HG03135 (cell line): Measurements from ENCODE around the gene CCDC85C.

ENCODE experiments used
- ATAC-seq: cut with Tn5 transposase; IDR thresholded peaks from one replicate; pipeline ENCODE4 v1.9.1; 2021; ENCODE audit warnings: mild to moderate bottlenecking, moderate library complexity; ENCODE audit not compliant: unreplicated experiment

Gene CCDC85C

DNA sequence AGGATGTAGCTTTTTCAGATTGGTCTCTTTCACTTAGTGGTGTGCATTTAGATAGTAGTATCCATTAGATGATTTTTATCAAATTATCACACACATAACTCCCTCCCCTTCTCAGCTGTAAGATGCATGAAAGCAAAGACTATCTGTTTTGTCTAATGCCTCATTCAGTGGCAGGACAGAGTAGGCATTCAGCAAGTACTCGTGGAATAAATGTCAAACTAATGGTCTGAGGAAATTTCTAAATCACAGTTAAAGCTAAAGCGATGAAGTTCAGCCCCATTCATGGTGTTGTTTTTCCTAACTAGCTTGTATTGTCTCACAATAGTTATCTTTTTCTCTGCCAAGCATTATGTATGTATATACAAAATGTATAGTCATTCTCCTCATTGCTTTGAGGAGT is 106.7 kb downstream of the CCDC85C start:
- ATAC-seq = no peak

- ATAC-seq = no peak
These were observed 119.9 kb downstream of the CCDC85C start for GRCh38 chr14:99484106-99484505.

DNA sequence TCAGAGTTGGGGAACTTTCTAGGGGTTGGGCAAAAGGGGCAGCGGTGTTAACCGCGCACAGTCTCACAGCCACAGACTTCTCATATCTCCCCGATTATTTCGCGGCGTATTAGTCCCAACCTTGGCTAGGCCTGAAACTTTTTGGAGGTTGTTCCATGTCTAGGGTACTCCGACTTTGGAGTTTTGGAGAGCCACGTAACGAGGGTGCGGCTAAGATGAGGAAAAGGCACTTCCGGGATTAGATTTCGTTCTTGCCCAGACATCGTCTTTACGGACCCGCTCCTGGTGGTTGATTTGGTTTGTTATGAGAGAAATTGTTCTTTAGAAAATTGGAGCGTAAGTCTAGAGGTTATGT is 122.3 kb downstream of the CCDC85C start:
- no peak for ATAC-seq

GRCh38 chr14:99480917-99481744 is 122.9 kb downstream of the CCDC85C start, which contains the start of gene CCNK:
CCNK (plus strand) TSS chr14:99481409; CDS start chr14:99492678, 11,269 bp downstream.
- peak; percentile 90 for ATAC-seq

GRCh38 chr14:99479906-99480869 is 123.8 kb downstream of the CCDC85C start, which contains the start of gene SETD3:
SETD3 (minus strand) TSS chr14:99480859; CDS start chr14:99465805, 15,054 bp downstream.
- ATAC-seq = peak; percentile 3

DNA sequence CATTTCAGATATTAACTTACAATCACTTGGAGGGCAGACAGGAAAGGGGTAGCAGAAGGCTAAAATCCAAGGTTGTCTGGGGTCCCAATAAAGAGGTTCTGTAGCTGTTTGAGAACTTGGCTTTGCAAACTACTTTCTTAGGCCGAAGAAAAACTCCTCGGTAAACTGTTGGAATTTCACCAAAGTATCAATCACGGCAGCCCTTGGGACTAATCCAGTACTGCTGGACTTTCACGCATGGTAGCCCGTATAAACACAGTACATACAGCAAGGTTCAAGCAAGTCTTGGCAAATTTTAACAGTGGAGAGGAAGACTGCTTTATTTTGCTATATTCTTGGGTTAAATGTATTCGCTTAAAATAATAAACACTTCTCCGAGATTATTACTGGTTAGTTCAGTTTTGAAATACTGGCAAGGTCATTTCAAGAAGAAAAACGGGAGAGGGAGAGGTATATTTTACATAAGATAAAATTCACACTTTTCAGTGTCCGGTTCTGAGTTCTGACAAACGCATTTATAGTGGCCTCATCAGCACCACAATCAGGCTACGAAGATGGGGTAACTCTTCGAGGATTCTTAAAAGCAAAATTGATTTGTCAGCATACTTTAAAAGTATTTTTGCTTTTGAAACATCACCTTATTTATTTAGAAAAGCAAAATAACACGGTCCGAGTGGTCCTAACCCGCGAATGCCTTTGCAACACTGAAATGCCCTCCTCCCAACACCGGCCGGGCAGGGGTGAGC is 124.7 kb downstream of the CCDC85C start:
- no peak for ATAC-seq

DNA sequence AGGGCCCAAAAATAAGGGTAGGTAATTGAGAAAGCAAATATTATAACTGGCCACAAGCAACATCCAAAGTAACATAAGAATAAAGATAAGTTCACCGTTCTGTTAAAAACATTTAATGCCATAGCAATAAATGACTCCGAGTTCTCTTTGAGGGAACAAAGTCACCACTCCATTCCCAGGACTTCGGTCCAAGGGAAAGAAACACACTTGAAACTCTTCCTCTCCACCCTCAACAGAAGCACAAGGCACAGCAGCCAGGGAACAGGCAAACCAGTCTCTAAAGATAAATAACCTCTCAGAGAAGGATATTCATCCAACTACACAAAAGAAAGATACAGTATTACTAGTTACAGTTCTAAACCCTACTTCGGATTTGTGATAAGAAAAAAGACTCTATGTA is 125.9 kb downstream of the CCDC85C start:
- no peak for ATAC-seq

GRCh38 chr14:99476864-99477263 is 127.1 kb downstream of the CCDC85C start:
- ATAC-seq = no peak

GRCh38 chr14:99475660-99476059 is 128.3 kb downstream of the CCDC85C start:
- ATAC-seq = no peak

DNA sequence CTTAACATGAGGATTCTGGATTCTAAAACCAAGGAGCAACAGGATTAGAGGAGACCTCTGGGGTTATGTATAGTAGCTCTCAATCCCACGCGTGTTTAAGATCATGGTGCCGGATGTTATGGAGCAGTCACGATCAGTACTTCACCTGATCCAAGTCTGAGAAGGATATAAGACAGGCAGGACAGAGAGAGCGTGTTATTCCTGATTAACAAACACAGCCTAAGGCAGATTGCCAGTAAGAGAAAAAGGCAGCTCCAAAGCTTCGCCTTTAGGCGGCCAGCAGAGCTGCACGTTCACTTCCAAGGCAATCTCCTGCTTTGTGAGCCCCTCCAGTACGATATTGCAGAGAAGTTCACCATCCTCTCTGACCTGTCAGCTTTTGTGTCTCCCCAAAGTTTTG is 128.8 kb downstream of the CCDC85C start:
- ATAC-seq = no peak

DNA sequence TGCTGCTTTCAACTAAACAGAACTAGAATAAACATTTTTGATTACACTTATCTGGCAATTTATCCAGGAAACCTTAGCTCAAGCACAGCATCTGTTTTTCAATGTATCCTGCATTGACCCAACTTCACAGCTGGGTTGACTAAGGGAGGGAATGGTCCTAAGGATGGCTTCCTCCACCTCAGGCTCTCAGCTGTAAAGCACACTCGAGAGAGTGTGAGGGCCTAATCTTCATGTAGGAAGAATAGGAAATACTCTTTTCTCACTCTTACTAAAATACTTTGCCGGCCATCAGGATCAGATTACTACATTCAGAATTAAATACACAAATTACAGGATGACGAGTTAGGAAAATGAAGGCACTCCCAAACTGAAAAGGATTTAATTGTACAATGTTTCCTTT is 130.5 kb downstream of the CCDC85C start:
- ATAC-seq = no peak

GRCh38 chr14:99472937-99473336 is 131.1 kb downstream of the CCDC85C start:
- no peak for ATAC-seq

GRCh38 chr14:99471731-99472130 is 132.3 kb downstream of the CCDC85C start:
- ATAC-seq = no peak

GRCh38 chr14:99468836-99469592 is 135.0 kb downstream of the CCDC85C start:
- ATAC-seq = no peak

DNA sequence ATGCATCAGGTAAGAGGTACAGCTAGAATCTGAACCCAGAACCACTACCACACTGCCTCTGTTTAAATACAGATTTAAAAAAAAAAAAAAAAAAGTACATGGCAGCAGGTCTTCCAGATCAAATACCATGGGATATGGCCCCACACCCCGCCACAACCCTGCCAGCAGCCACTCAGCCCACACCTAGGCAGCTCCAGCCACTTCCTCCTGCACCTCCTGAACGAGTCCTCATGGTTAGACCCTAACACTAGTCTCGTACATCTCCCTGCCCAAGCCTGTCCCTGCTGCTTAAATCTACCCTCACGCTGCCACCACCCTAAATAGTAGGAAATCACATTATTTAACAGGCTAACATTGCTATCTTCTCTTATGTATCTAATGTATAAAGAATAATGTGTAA is 135.9 kb downstream of the CCDC85C start:
- no peak for ATAC-seq

- ATAC-seq = no peak
These were observed 136.5 kb downstream of the CCDC85C start for GRCh38 chr14:99467336-99468078.

- ATAC-seq = no peak
These were observed 137.2 kb downstream of the CCDC85C start for GRCh38 chr14:99466758-99467157.

DNA sequence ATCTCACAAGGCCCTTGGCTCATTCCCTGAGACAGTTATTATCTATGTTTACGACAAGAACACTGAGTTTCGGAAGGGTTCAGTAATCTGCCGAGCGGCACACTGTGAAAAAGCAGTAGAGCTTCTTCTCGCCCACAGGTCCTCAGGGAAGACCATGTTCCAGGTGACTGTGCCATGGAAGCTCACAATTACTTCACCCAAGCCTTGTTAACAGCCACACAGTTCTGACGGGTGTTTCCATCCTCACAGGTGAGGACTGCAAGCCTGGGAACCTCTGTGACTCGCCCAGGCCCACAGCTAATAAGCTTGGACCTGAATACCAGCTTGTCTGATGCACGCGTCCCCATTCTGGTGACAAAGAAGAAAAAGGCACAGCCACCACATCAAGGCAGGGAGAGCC is 138.7 kb downstream of the CCDC85C start:
- ATAC-seq = no peak

GRCh38 chr14:99463974-99464373 is 140.0 kb downstream of the CCDC85C start:
- no peak for ATAC-seq
